Caco-2 (cell line): Measurements from ENCODE around the gene GAS7. TPM values are rescaled to one million over a fixed set of nuclear protein-coding genes. Genes with fewer than 3 reads are reported as not detected.

Experiments
- BruUV-seq: library from RNA; stranded (reverse); fragments of 400-500 nt; replicated peaks from 2 replicates; lab custom pipeline; 2021; lab: Mats Ljungman, UMichigan
- CTCF ChIA-PET: fragments of 300-600 bp; sonication (Branson Sonifier 250); formaldehyde crosslinking; loops from one replicate; lab custom pipeline; 2022; ENCODE audit warnings: antibody characterized with exemption; lab: Charles Lee
- POLR2A ChIA-PET: fragments of 300-600 bp; sonication (Branson Sonifier 250); formaldehyde crosslinking; loops from one replicate; lab custom pipeline; 2022; ENCODE audit warnings: antibody characterized with exemption; lab: Charles Lee
- DNase-seq, 2 experiments: peaks; one replicate each; pipeline versions ENCODE4 v3.0.0 to v3.0.0-alpha.2; 2020 to 2022
- H3K27me3 ChIP-seq: replicated peaks from 2 replicates; pipeline ENCODE4 v1.6.0; 2011; ENCODE audit warnings: low read length; ENCODE audit not compliant: control insufficient read depth, insufficient read depth
- H3K36me3 ChIP-seq: 2 replicates; pipeline ENCODE4 v1.5.1; 2011; ENCODE audit warnings: low read length; ENCODE audit not compliant: control insufficient read depth, insufficient read depth
- H3K4me1 ChIP-seq: fragments of 250-450 bp; sonication (Bioruptor Pico); 2 replicates; pipeline ENCODE4 v1.5.1; 2020; ENCODE audit warnings: mild to moderate bottlenecking
- H3K4me3 ChIP-seq: 2 replicates; pipeline ENCODE4 v1.5.1; 2011; ENCODE audit warnings: low read depth, mild to moderate bottlenecking, control low read depth, low read length
- H3K9me3 ChIP-seq: fragments of 250-450 bp; sonication (Bioruptor Pico); 2 replicates; pipeline ENCODE4 v1.5.1; 2020; ENCODE audit warnings: mild to moderate bottlenecking, moderate library complexity
- H3K27ac Mint-ChIP-seq: one replicate; pipeline ENCODE4 v1.8.0; 2022; ENCODE audit warnings: mixed read lengths; ENCODE audit not compliant: unreplicated experiment
- H3K27me3 Mint-ChIP-seq: one replicate; pipeline ENCODE4 v1.8.0; 2022; ENCODE audit warnings: mixed read lengths; ENCODE audit not compliant: insufficient read depth, unreplicated experiment
- H3K36me3 Mint-ChIP-seq: one replicate; pipeline ENCODE4 v1.8.0; 2022; ENCODE audit warnings: mild to moderate bottlenecking, mixed read lengths; ENCODE audit not compliant: insufficient read depth, unreplicated experiment
- H3K4me1 Mint-ChIP-seq: one replicate; pipeline ENCODE4 v1.8.0; 2022; ENCODE audit warnings: low read depth, mixed read lengths; ENCODE audit not compliant: unreplicated experiment
- H3K4me3 Mint-ChIP-seq: one replicate; pipeline ENCODE4 v1.8.0; 2022; ENCODE audit warnings: mild to moderate bottlenecking, moderate library complexity, mixed read lengths; ENCODE audit not compliant: unreplicated experiment
- H3K9me3 Mint-ChIP-seq: one replicate; pipeline ENCODE4 v1.8.0; 2022; ENCODE audit warnings: mixed read lengths; ENCODE audit not compliant: unreplicated experiment
- CTCF ChIP-seq, 2 experiments: fragments of 200-600 bp in 1 of 2; IDR thresholded peaks; 1 replicate in 1 of 2; 2 replicates in 1 of 2; pipeline versions ENCODE4 v1.5.1 to v1.8.0; 2011 to 2022; ENCODE audit warnings: antibody characterized with exemption in 1 of 2, control low read depth in 1 of 2, inconsistent platforms in 1 of 2, low read depth in 1 of 2, low read length in 1 of 2, mild to moderate bottlenecking in 1 of 2, moderate library complexity in 1 of 2; ENCODE audit not compliant: insufficient read depth in 1 of 2, severe bottlenecking in 1 of 2, unreplicated experiment in 1 of 2
- intact Hi-C: fragments of 100-400 bp; cut with micrococcal nuclease; formaldehyde crosslinking; loops from one replicate; pipeline ENCODE4 v1.10.0; 2022; ENCODE audit not compliant: unreplicated experiment
- total RNA-seq: library from RNA; stranded (reverse); gene quantifications from 2 replicates; pipeline ENCODE4 v1.2.3, GENCODE V29; 2022

The GAS7 gene
- total RNA-seq, 1 experiment from 2014 or later = 0.34 TPM

- Histone ChIP-seq H3K27me3 (no peaks in the 10 kb centered on the region), H3K4me1 (no peaks in the 10 kb centered on the region), H3K4me3 (no peak overlapping the region), H3K9me3 (no peaks in the 10 kb centered on the region), H3K36me3 (no peaks in the 10 kb centered on the region)
- TF ChIP-seq CTCF (IDR thresholded peaks at IDR 0.05; ENCODE audit: insufficient read depth in 1 of 2, low read depth in 1 of 2, low read length in 1 of 2, severe bottlenecking in 1 of 2, unreplicated experiment in 1 of 2) = no peak
- Mint-ChIP-seq H3K4me3 (no peak overlapping the region), H3K9me3 (peaks cover 12% of the 10 kb centered on the region), H3K36me3 (no peaks in the 10 kb centered on the region), H3K4me1 (peaks cover 6% of the 10 kb centered on the region), H3K27ac (no peak overlapping the region), H3K27me3 (no peaks in the 10 kb centered on the region)
- CTCF ChIA-PET = no interaction called here
- POLR2A ChIA-PET = no interaction called here
- intact Hi-C loops = no loop called here
- DNase-seq = no peak
- no TSS peak for BruUV-seq
Observed at GRCh38 chr17:10170233-10170632, 28.2 kb downstream of the GAS7 start.

GRCh38 chr17:10169290-10169689, 29.1 kb downstream of the GAS7 start:
- no peaks in the 10 kb centered on the region for H3K36me3 Mint-ChIP-seq
- POLR2A ChIA-PET = no interaction called here
- DNase-seq = no peak
- Histone ChIP-seq H3K36me3 (no peaks in the 10 kb centered on the region), H3K9me3 (no peaks in the 10 kb centered on the region), H3K27me3 (no peaks in the 10 kb centered on the region), H3K4me3 (no peak overlapping the region), H3K4me1 (no peaks in the 10 kb centered on the region)
- peaks cover 6% of the 10 kb centered on the region for H3K4me1 Mint-ChIP-seq
- no peak for TF ChIP-seq CTCF (IDR thresholded peaks at IDR 0.05; ENCODE audit: insufficient read depth in 1 of 2, low read depth in 1 of 2, low read length in 1 of 2, severe bottlenecking in 1 of 2, unreplicated experiment in 1 of 2)
- CTCF ChIA-PET = no interaction called here
- H3K27ac Mint-ChIP-seq = no peak overlapping the region
- intact Hi-C loops = no loop called here
- BruUV-seq = no TSS peak
- H3K9me3 Mint-ChIP-seq = peaks cover 12% of the 10 kb centered on the region
- H3K27me3 Mint-ChIP-seq = no peaks in the 10 kb centered on the region
- H3K4me3 Mint-ChIP-seq = no peak overlapping the region

- CTCF ChIA-PET = no interaction called here
- no peak overlapping the region for H3K4me3 Mint-ChIP-seq
Observed at GRCh38 chr17:10166176-10166935, 32.0 kb downstream of the GAS7 start.

More at GRCh38 chr17:10166176-10166935, 32.0 kb downstream of the GAS7 start:
- POLR2A ChIA-PET = no interaction called here
- intact Hi-C loops = no loop called here
- H3K27me3 ChIP-seq = no peaks in the 10 kb centered on the region
- DNase-seq = no peak
- no TSS peak for BruUV-seq
- H3K9me3 ChIP-seq = no peaks in the 10 kb centered on the region
- no peaks in the 10 kb centered on the region for H3K4me1 ChIP-seq
- Mint-ChIP-seq H3K27ac (no peak overlapping the region), H3K9me3 (peaks cover 12% of the 10 kb centered on the region), H3K36me3 (no peaks in the 10 kb centered on the region), H3K4me1 (no peaks in the 10 kb centered on the region), H3K27me3 (no peaks in the 10 kb centered on the region)
- no peaks in the 10 kb centered on the region for H3K36me3 ChIP-seq
- TF ChIP-seq CTCF (IDR thresholded peaks at IDR 0.05; ENCODE audit: insufficient read depth in 1 of 2, low read depth in 1 of 2, low read length in 1 of 2, severe bottlenecking in 1 of 2, unreplicated experiment in 1 of 2) = no peak
- no peak overlapping the region for H3K4me3 ChIP-seq
